DOHH2 (cell line): ENCODE measurements around the gene FBXW7.

Experiments
- CTCF ChIP-seq: fragments of 200-600 bp; sonication (generic); IDR thresholded peaks from one replicate; pipeline ENCODE4 v1.5.1; 2014; ENCODE audit warnings: antibody characterized with exemption, mild to moderate bottlenecking, low read depth, low read length; ENCODE audit not compliant: poor library complexity, severe bottlenecking
- EZH2phosphoT487 ChIP-seq: fragments of 200-600 bp; sonication (generic); IDR thresholded peaks from 2 replicates; pipeline ENCODE4 v1.6.1; 2017; ENCODE audit warnings: borderline replicate concordance, mild to moderate bottlenecking, antibody characterized with exemption, low read length, moderate library complexity, mixed read lengths

GRCh38 chr4:152273343-152273742, 262.5 kb downstream of the FBXW7 start:
- TF ChIP-seq EZH2phosphoT487 (no peak), CTCF (no peak)
